ENCODE measurements around the gene MRPL40.
A peak's percentile ranks its signal among the peaks of the same experiment; 100 is the strongest.

Gene MRPL40

DNA sequence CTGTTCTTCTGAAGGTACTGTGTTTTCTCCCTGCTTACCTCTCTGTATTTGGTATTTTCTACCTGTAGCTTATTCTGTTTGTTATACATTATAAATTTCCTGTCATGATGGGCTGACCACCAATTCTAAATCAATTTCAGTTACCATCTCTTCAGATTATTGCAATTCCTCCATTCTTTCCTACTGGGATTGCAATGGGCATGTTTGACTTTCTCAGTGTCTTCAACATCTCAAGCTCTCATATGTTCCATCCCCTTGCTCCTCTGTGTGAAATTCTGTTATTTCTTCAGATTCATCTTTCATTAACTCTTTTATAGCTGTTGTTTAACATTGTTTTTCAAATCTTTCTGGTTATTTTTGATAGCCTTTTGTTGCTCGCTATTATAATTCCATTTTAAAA lies 30.7 kb downstream of the MRPL40 start:
- no peak for DNase-seq (ENCODE audit: low read depth, low spot score)
- no peak overlapping the region for H3K4me3 ChIP-seq (ENCODE audit: low read depth, low read length)
- TF ChIP-seq, protein P1, sequence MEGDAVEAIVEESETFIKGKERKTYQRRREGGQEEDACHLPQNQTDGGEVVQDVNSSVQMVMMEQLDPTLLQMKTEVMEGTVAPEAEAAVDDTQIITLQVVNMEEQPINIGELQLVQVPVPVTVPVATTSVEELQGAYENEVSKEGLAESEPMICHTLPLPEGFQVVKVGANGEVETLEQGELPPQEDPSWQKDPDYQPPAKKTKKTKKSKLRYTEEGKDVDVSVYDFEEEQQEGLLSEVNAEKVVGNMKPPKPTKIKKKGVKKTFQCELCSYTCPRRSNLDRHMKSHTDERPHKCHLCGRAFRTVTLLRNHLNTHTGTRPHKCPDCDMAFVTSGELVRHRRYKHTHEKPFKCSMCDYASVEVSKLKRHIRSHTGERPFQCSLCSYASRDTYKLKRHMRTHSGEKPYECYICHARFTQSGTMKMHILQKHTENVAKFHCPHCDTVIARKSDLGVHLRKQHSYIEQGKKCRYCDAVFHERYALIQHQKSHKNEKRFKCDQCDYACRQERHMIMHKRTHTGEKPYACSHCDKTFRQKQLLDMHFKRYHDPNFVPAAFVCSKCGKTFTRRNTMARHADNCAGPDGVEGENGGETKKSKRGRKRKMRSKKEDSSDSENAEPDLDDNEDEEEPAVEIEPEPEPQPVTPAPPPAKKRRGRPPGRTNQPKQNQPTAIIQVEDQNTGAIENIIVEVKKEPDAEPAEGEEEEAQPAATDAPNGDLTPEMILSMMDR (IDR thresholded peaks at IDR 0.05; ENCODE audit: insufficient read depth, low read length, missing control alignments), result no peak
- ChIA-PET CTCF (interaction anchor here (1.2 to 3.3 kb wide), 3 partner anchors 11 to 168 kb away, joined by 4 to 17 read pairs (median 8); no protein-coding TSS in a partner anchor), POLR2A (interaction anchor here (1.1 kb wide), 1 partner anchor 10 kb away, joined by 3 read pairs; no protein-coding TSS in a partner anchor)

DNA sequence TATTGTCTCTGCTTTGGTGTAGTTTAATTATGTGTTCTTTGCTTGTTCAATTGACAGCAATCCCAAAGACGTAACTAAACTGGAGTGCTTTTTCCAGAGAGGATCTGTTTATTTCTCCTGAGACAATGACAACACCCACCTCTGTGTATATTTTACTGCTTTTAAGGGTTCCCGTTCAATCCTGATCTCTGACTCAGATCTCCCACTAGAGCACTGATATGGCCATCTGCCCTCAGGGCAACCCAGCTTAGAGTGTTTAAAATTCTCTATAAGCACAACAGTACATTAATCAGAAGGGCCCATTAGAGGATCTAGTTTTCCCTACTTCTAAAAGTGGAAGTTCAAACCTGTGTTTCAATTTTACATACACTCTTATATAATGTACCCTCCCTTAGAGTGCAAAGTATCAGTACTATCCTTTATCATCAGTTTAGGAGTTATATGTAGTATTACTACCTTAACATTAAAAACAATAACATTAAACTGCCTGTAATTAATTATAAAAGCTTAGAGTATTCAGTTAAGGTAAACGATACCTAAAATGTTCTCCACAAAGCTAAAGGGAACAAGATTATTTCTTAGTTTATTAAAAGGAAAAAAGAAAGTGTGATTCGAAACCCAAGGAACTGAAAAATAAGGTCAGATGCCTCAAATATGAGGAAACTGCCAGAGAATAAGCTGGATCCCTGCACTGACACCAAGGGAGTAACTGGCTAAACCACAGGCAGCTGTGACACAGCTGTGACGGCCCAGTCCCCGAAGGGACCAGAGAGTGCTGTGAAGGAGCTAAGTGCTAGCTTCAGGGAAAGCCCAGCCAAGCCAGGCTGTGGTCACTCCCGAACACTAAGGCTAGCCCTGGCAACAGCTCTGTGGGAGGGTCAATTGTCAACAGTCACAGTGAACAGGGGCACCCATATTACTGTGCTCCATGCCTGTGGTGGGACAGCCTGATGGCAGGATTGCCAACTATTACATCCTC lies 31.4 kb downstream of the MRPL40 start:
- CTCF ChIA-PET, result interaction anchor here (1.0 to 3.3 kb wide), 6 partner anchors 10 to 167 kb away, joined by 3 to 17 read pairs (median 6); no protein-coding TSS in a partner anchor
- TF ChIP-seq, protein P1 (IDR thresholded peaks at IDR 0.05; ENCODE audit: insufficient read depth, low read length, missing control alignments), result no peak
- peak; percentile 31 for DNase-seq (ENCODE audit: low read depth, low spot score)
- POLR2A ChIA-PET, result interaction anchor here (1.1 kb wide), 1 partner anchor 9 kb away, joined by 3 read pairs; no protein-coding TSS in a partner anchor
- H3K4me3 ChIP-seq (ENCODE audit: low read depth, low read length), result no peak overlapping the region

DNA sequence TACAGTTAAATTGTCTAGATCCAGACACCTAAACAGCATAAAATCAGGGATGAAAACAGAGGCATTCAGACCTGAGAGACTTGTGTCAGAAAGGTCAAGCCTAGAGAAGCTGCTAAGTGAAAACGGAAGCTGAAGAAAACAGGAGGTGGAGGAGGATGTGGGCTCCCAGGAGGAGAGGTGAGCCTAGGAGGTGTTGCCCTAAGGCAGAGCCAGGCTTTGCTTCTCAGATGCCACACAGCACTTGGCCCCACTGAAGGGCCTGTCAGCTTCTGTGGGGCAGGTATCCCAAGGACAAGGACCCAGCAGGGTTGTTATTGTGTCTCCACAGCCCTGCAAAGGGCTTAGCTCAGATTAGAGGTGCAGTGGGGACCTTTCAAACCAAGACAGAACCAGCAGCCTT lies 32.2 kb downstream of the MRPL40 start:
- H3K4me3 ChIP-seq (ENCODE audit: low read depth, low read length), result no peak overlapping the region
- no peak for DNase-seq (ENCODE audit: low read depth, low spot score)
- TF ChIP-seq, protein P1 (IDR thresholded peaks at IDR 0.05; ENCODE audit: insufficient read depth, low read length, missing control alignments), result no peak
- CTCF ChIA-PET, result interaction anchor here (1.0 to 3.3 kb wide), 4 partner anchors 9 to 165 kb away, joined by 3 to 17 read pairs (median 7); no protein-coding TSS in a partner anchor
- POLR2A ChIA-PET, result no interaction called here

DNA sequence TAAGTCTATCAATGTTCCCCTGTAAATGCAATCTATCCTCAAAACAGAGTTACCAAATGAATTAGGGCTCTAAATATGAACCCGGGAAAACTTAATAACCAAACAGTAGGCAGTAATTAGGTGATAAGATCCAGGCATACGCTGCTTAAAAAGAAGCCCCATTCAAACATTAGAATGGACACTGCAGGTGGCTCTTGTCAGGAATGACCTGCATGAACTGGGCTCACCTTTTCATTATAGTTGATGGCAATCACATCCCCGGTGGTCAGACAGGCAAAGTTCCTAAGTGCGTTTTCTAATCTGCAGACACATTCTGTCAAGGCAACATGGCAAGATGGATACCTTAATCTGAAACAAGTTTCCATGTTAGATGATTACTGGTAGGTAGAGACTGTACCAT lies 32.6 kb downstream of the MRPL40 start:
- TF ChIP-seq, protein P1 (IDR thresholded peaks at IDR 0.05; ENCODE audit: insufficient read depth, low read length, missing control alignments), result no peak
- ChIA-PET CTCF (interaction anchor here (2.1 to 3.3 kb wide), 2 partner anchors 9 to 12 kb away, joined by 10 to 17 read pairs; no protein-coding TSS in a partner anchor), POLR2A (no interaction called here)
- no peak for DNase-seq (ENCODE audit: low read depth, low spot score)
- no peak overlapping the region for H3K4me3 ChIP-seq (ENCODE audit: low read depth, low read length)

DNA sequence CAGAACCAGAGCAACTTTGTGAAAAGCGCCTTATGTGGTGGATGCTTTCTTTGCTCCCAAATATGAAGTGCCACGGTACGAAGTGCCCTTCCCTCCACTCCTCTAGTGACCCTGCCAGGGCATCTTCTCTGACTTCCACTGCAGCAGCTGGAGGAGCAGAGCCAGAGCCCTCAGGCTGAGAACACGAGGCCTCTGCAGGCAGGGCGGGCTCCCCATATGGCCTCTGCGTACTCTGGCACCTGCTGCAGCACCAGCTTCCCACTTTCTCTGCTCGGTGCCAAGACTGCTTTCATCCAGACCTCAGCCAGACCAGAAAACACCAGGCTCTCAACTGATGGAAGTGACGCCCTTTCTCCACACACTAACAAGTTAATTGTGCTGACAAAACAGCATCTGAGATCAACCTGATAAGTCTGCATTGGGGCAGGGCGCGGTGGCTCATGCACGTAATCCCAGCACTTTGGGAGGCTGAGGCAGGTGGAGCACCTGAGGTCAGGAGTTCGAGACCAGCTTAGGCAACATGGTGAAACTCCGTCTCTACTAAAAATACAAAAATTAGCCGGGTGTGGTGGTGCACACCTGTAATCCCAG lies 33.9 kb downstream of the MRPL40 start:
- POLR2A ChIA-PET, result no interaction called here
- DNase-seq (ENCODE audit: low read depth, low spot score), result no peak
- CTCF ChIA-PET, result interaction anchor here (1.4 to 3.3 kb wide), 3 partner anchors 7 to 164 kb away, joined by 6 to 17 read pairs (median 10); no protein-coding TSS in a partner anchor
- H3K4me3 ChIP-seq (ENCODE audit: low read depth, low read length), result no peak overlapping the region
- TF ChIP-seq, protein P1 (IDR thresholded peaks at IDR 0.05; ENCODE audit: insufficient read depth, low read length, missing control alignments), result no peak
